ENCODE results near the gene IL12RB2.
"Not testable (repeated sequence)": the region's sequence is repeated elsewhere in the genome, so short reads cannot be mapped to it uniquely, and the experiment has no call there.

Gene IL12RB2

GRCh38 chr1:67446014-67446413, 138.3 kb downstream of the IL12RB2 start:
- H3K9me3 Mint-ChIP-seq; H3K4me3 Mint-ChIP-seq; H3K27ac Mint-ChIP-seq; intact Hi-C loops (cut with micrococcal nuclease); H3K27me3 Mint-ChIP-seq; H3K36me3 Mint-ChIP-seq (ENCODE audit: low read depth): not testable (repeated sequence)
- peaks cover 17% of the 10 kb centered on the region for H3K4me1 Mint-ChIP-seq (ENCODE audit: low read depth)
